ENCODE results near the gene NTRK1. TPM values are rescaled to one million over a fixed set of nuclear protein-coding genes. Genes with fewer than 3 reads are reported as not detected.

The NTRK1 gene
- total RNA-seq (ENCODE audit: unreplicated experiment) = 0.23 TPM
- long read RNA-seq = 0 reads

DNA sequence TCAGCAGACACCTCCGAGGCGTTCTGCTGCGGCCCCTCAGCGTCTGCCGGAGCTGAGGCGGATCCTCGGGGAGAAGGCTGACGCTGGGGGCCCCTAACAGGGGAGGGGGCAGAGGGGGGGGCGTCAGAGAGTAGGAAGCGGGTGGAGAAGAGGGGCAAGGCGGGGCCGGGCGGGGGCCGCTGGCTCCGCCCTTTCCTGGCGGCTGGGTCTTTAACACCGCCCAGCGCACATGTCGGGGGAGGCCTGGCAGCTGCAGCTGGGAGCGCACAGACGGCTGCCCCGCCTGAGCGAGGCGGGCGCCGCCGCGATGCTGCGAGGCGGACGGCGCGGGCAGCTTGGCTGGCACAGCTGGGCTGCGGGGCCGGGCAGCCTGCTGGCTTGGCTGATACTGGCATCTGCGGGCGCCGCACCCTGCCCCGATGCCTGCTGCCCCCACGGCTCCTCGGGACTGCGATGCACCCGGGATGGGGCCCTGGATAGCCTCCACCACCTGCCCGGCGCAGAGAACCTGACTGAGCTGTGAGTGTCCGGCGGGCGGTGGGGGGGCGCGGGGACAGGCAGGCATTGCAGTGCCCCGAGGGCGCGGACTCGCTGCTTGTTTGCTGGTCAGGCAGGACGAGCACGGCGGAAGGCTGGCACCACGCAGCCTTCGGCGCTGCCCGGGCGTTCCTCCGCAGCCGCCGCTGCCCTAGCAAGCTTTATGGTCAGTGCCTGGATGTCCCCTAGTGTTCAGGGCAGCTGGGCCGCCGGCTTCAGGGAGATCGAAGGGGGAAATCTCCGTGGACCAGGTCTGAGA lies at the start of gene NTRK1:
Gene NTRK1 (plus strand): TSS at position 238 of the 796 bp plus-strand sequence. CDS start 70 bp downstream, at position 308.
- TF ChIP-seq CTCF (IDR thresholded peaks at IDR 0.05; ENCODE audit: unreplicated experiment) = no peak
- Mint-ChIP-seq H3K4me3 (ENCODE audit: unreplicated experiment) (peak within 1 kb of the TSS; percentile 56), H3K4me1 (ENCODE audit: unreplicated experiment) (peaks cover 27% of the 10 kb centered on the region), H3K36me3 (ENCODE audit: low read depth, unreplicated experiment) (peaks cover 10% of the 10 kb centered on the region), H3K9me3 (ENCODE audit: unreplicated experiment) (no peaks in the 10 kb centered on the region), H3K27me3 (ENCODE audit: unreplicated experiment) (peaks cover 40% of the 10 kb centered on the region), H3K27ac (ENCODE audit: unreplicated experiment) (no peak within 1 kb of the TSS)
- DNase-seq (ENCODE audit: low spot score) = no peak

- Mint-ChIP-seq H3K36me3 (ENCODE audit: low read depth, unreplicated experiment) (peaks cover 5% of the 10 kb centered on the region), H3K27me3 (ENCODE audit: unreplicated experiment) (peaks cover 21% of the 10 kb centered on the region), H3K4me1 (ENCODE audit: unreplicated experiment) (peaks cover 6% of the 10 kb centered on the region), H3K9me3 (ENCODE audit: unreplicated experiment) (no peaks in the 10 kb centered on the region), H3K27ac (ENCODE audit: unreplicated experiment) (no peak overlapping the region), H3K4me3 (ENCODE audit: unreplicated experiment) (peak overlapping the region; percentile 1)
- TF ChIP-seq CTCF (IDR thresholded peaks at IDR 0.05; ENCODE audit: unreplicated experiment) = no peak
- DNase-seq (ENCODE audit: low spot score) = no peak
Measured at GRCh38 chr1:156811168-156811567, 49.5 kb upstream of the NTRK1 start.

DNA sequence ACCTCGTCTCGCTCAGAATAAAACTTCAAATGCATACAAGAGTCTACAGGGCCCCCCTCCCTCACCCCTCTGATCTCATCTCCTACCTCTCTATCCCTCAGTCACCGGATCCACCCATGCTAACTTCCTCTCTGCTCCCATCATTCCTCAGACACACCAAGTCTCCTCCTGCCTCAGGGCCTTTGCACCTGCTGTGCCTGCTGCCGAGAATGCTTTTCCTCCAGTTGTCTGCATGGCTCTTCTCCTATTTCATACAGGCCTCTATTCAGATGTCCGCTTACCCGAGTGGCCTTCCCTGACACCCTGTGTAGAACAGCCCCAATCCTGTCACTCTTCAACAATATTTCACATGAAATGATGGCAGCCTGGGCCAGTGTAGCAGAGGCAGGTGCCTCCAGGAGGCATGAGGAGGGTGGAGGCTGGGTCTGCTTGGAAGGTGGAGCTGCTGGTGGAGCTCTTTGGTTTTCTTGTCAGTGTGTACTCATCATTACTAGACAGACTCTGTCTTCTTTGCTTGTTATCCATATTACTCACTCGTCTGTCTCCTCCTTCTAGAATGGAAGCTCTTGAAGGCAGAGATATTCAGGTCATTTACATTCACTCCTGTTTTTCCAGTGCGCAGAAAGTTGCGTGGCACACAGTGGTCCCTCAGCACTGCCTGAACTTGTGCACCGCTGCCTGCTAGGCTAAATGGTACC lies 48.2 kb upstream of the NTRK1 start:
- no peak overlapping the region for H3K4me3 Mint-ChIP-seq (ENCODE audit: unreplicated experiment)
- peaks cover 5% of the 10 kb centered on the region for H3K36me3 Mint-ChIP-seq (ENCODE audit: low read depth, unreplicated experiment)
- no peaks in the 10 kb centered on the region for H3K9me3 Mint-ChIP-seq (ENCODE audit: unreplicated experiment)
- peaks cover 21% of the 10 kb centered on the region for H3K27me3 Mint-ChIP-seq (ENCODE audit: unreplicated experiment)
- DNase-seq (ENCODE audit: low spot score) = no peak
- H3K27ac Mint-ChIP-seq (ENCODE audit: unreplicated experiment) = no peak overlapping the region
- peaks cover 4% of the 10 kb centered on the region for H3K4me1 Mint-ChIP-seq (ENCODE audit: unreplicated experiment)
- TF ChIP-seq CTCF (IDR thresholded peaks at IDR 0.05; ENCODE audit: unreplicated experiment) = no peak

- H3K9me3 Mint-ChIP-seq (ENCODE audit: unreplicated experiment) = no peaks in the 10 kb centered on the region
- peaks cover 4% of the 10 kb centered on the region for H3K4me1 Mint-ChIP-seq (ENCODE audit: unreplicated experiment)
- no peak for DNase-seq (ENCODE audit: low spot score)
- TF ChIP-seq CTCF (IDR thresholded peaks at IDR 0.05; ENCODE audit: unreplicated experiment) = no peak
- no peak overlapping the region for H3K4me3 Mint-ChIP-seq (ENCODE audit: unreplicated experiment)
- peaks cover 19% of the 10 kb centered on the region for H3K27me3 Mint-ChIP-seq (ENCODE audit: unreplicated experiment)
- no peak overlapping the region for H3K27ac Mint-ChIP-seq (ENCODE audit: unreplicated experiment)
- H3K36me3 Mint-ChIP-seq (ENCODE audit: low read depth, unreplicated experiment) = peaks cover 5% of the 10 kb centered on the region
Measured at GRCh38 chr1:156813298-156813697, 47.4 kb upstream of the NTRK1 start.

All from endothelial cell (in vitro differentiated cells).